HepG2 (cell line): ENCODE results near the gene BOD1L1. TPM values are rescaled to one million over a fixed set of nuclear protein-coding genes. Genes with fewer than 3 reads are reported as not detected.
A peak's percentile ranks its signal among the peaks of the same experiment; 100 is the strongest.

Source experiments
- AFF4 ChIP-seq: sonication (generic); formaldehyde crosslinking; IDR thresholded peaks from 2 replicates; pipeline ENCODE4 v1.4.0; 2020; ENCODE audit warnings: missing genetic modification reagents
- E2F1 ChIP-seq: sonication (generic); formaldehyde crosslinking; IDR thresholded peaks from 2 replicates; pipeline ENCODE4 v1.5.0; 2020; ENCODE audit warnings: missing genetic modification reagents
- KLF15 ChIP-seq: sonication (generic); formaldehyde crosslinking; IDR thresholded peaks from 2 replicates; pipeline ENCODE4 v1.8.1; 2023; ENCODE audit warnings: borderline replicate concordance, mild to moderate bottlenecking, inconsistent platforms, missing genetic modification reagents, mixed read lengths
- MTF2 ChIP-seq: sonication (generic); formaldehyde crosslinking; IDR thresholded peaks from 2 replicates; pipeline ENCODE4 v1.5.0; 2020; ENCODE audit warnings: missing genetic modification reagents, borderline replicate concordance
- MYPOP ChIP-seq: sonication (generic); formaldehyde crosslinking; IDR thresholded peaks from 2 replicates; pipeline ENCODE4 v1.8.1; 2023; ENCODE audit warnings: mild to moderate bottlenecking, moderate library complexity, missing genetic modification reagents
- NCOA5 ChIP-seq: sonication (generic); formaldehyde crosslinking; IDR thresholded peaks from 2 replicates; pipeline ENCODE4 v1.4.0; 2020; ENCODE audit warnings: missing genetic modification reagents
- POLR2A ChIP-seq, 2 experiments: IDR thresholded peaks; 2 replicates each; pipeline ENCODE4 v1.6.1; 2011; ENCODE audit warnings: low read depth in 2 of 2, low read length in 2 of 2, mild to moderate bottlenecking in 1 of 2, moderate library complexity in 1 of 2; ENCODE audit not compliant: insufficient read depth in 1 of 2
- SAP130 ChIP-seq: IDR thresholded peaks from 2 replicates; pipeline ENCODE4 v1.6.1; 2016; ENCODE audit warnings: low read depth
- TFDP2 ChIP-seq: sonication (generic); formaldehyde crosslinking; IDR thresholded peaks from 2 replicates; pipeline ENCODE4 v1.4.0; 2020; ENCODE audit warnings: missing genetic modification reagents
- TGIF2 ChIP-seq: IDR thresholded peaks from 2 replicates; pipeline ENCODE4 v1.6.1; 2016; ENCODE audit warnings: control low read depth, missing compliant biosample characterization
- THAP8 ChIP-seq: sonication (generic); formaldehyde crosslinking; IDR thresholded peaks from 2 replicates; pipeline ENCODE4 v1.5.1; 2020; ENCODE audit warnings: missing genetic modification reagents, mild to moderate bottlenecking, borderline replicate concordance
- ZBTB21 ChIP-seq: sonication (generic); formaldehyde crosslinking; IDR thresholded peaks from 2 replicates; pipeline ENCODE4 v1.4.0; 2020; ENCODE audit warnings: missing genetic modification reagents
- ZNF329 ChIP-seq: sonication (generic); formaldehyde crosslinking; IDR thresholded peaks from 2 replicates; pipeline ENCODE4 v1.9.0; 2021; ENCODE audit warnings: low read depth, mild to moderate bottlenecking, missing genetic modification reagents
- ZNF367 ChIP-seq: sonication (generic); formaldehyde crosslinking; IDR thresholded peaks from 2 replicates; pipeline ENCODE4 v1.4.0; 2020; ENCODE audit warnings: missing genetic modification reagents, borderline replicate concordance
- ZNF7 ChIP-seq: IDR thresholded peaks from 2 replicates; pipeline ENCODE4 v1.6.1; 2016; ENCODE audit warnings: missing biosample characterization, missing genetic modification reagents
- ZSCAN12 ChIP-seq: sonication (generic); formaldehyde crosslinking; IDR thresholded peaks from 2 replicates; pipeline ENCODE4 v1.9.0; 2021; ENCODE audit warnings: mild to moderate bottlenecking, missing genetic modification reagents
- polyA plus RNA-seq, 8 experiments: library from polyadenylated mRNA; depleted of rRNA in 3 of 8; stranded (reverse) in 7 of 8; unstranded in 1 of 8; fragments of >200 nt; fragmentation: Illumina TruSeq in 4 of 8; extraction: Trizol in 4 of 8; gene quantifications; 2 replicates each; pipeline versions ENCODE4 v1.2.1 to v1.2.3, GENCODE V29; 2011 to 2016; ENCODE audit warnings: low read depth in 4 of 8, missing spikeins in 1 of 8, mixed read lengths in 1 of 8; ENCODE audit not compliant: insufficient read depth in 1 of 8
- total RNA-seq, 5 experiments: library from RNA; depleted of rRNA; stranded (reverse); fragments of >200 nt; fragmentation: Illumina TruSeq; extraction: Trizol; gene quantifications; 2 replicates each; pipeline ENCODE4 v1.2.3, GENCODE V29; 2016; ENCODE audit warnings: low read depth in 1 of 5

BOD1L1 gene
- total and polyA plus RNA-seq, 2 of the 13 experiments (the other 11 are each of a cell fraction or from before 2014, with no cell fraction given): 11.7 to 17.9 TPM

GRCh38 chr4:13627606-13628311 is at the start of gene BOD1L1 (continued):
- TF ChIP-seq E2F1 (CRISPR knock-in tag) (peak; percentile 48; the same call in 1 of the 2 replicates), MYPOP (CRISPR knock-in tag) (peak; percentile 88), ZSCAN12 (CRISPR knock-in tag) (0 out of 2 replicates have a peak, but pooled peaks have one; percentile 67), AFF4 (no peak), ZBTB21 (CRISPR knock-in tag) (peak; percentile 59; the same call in 1 of the 2 replicates), ZNF367 (CRISPR knock-in tag) (0 out of 2 replicates have a peak, but pooled peaks have one; percentile 51), ZNF7 (CRISPR knock-in tag) (no peak), THAP8 (CRISPR knock-in tag) (peak; percentile 83; the same call in 1 of the 2 replicates), MTF2 (peak; percentile 71; the same call in 1 of the 2 replicates), KLF15 (peak; percentile 77; the same call in 1 of the 2 replicates), POLR2A (IDR thresholded peaks at IDR 0.05; ENCODE audit: insufficient read depth in 1 of 2, low read depth in 2 of 2, low read length in 2 of 2) (peak; percentile 81 to 84), TGIF2 (CRISPR knock-in tag) (no peak), NCOA5 (CRISPR knock-in tag) (no peak), SAP130 (CRISPR knock-in tag) (peak; percentile 97), TFDP2 (CRISPR knock-in tag) (peak; percentile 38; the same call in 1 of the 2 replicates), ZNF329 (no peak)
